ENCODE data around the gene TSC2. TPM values are rescaled to one million over a fixed set of nuclear protein-coding genes. Genes with fewer than 3 reads are reported as not detected.

Gene TSC2
- total RNA-seq, 1 experiment from 2014 or later, result 59.3 TPM

DNA sequence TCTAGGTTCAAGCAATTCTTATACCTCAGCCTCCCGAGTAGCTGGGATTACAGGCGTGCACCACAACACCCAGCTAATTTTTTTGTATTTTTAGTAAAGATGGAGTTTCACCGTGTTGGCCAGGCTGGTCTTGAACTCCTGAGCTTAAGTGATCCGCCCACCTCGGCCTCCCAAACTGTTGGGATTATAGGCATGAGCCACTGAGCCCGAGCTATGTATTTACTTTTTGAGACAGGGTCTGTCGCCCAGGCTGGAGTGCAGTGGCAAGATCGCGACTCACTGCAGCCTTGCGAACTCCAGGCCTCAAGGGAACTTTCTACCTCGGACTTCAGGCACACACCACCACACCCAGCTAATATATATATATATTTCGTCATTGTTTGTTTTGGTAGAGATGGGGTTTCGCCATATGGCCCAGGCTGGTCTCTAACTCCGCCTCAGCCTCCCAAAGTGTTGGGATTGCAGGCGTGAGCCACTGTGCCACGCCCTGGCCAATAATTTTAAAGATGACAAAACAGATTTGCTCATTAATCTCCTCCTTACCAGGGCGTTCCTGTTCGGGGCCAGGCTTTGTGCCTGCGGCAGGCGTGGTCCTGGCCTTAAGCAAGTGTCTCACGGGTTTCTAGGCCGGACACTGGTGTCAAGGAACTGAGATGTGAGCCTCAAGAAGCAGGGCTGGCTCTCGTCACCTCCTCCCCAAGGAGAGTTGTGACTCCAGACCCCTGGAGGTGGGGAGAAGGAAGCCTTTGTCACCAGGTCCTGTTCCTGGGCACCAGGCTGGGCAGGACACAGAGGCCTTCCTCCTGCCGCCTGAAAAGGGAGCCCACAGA is 32.5 kb upstream of the TSC2 start:
- Histone ChIP-seq H3K27me3 (ENCODE audit: low read length) (no peaks in the 10 kb centered on the region), H3K4me1 (ENCODE audit: insufficient read depth, low read length) (peaks cover 17% of the 10 kb centered on the region), H3K79me2 (ENCODE audit: low read length) (peaks cover 2% of the 10 kb centered on the region; the same call in 1 of the 2 replicates), H3F3A (ENCODE audit: low read length, unreplicated experiment) (no peaks in the 10 kb centered on the region), H3K4me2 (ENCODE audit: low read length) (peak overlapping the region; percentile 59), H3K27ac (ENCODE audit: low read length) (peak overlapping the region; percentile 87), H4K20me1 (ENCODE audit: low read length) (no peaks in the 10 kb centered on the region), H3K36me3 (ENCODE audit: low read depth, low read length) (no peaks in the 10 kb centered on the region), H3K9me2 (replicated peaks; ENCODE audit: low read length) (no peaks in the 10 kb centered on the region), H3K4me3 (ENCODE audit: low read length) (peak overlapping the region; percentile 13; the same call in 1 of the 2 replicates), H2AFZ (ENCODE audit: low read length) (peak overlapping the region; percentile 7), H3K9me3 (ENCODE audit: low read length) (no peaks in the 10 kb centered on the region), H3K9ac (ENCODE audit: low read length) (peak overlapping the region; percentile 49)
- ChIA-PET CTCF (interaction anchor here (0.6 to 1.1 kb wide), 2 partner anchors 55 to 979 kb away, joined by 3 to 5 read pairs; no protein-coding TSS in a partner anchor), POLR2A (ENCODE audit: unreplicated experiment) (interaction anchor here (0.6 kb wide), 1 partner anchor 30 kb away, joined by 5 read pairs; no protein-coding TSS in a partner anchor)
- intact Hi-C loops (cut with micrococcal nuclease), result no loop called here
- ATAC-seq, result peak; percentile 91
- DNase-seq, result peak; percentile 92
- no peak for TF ChIP-seq CTCF (conservative IDR thresholded peaks at IDR 0.05; ENCODE audit: low read depth, low read length)
- TSS peak; percentile 98 for BruUV-seq (replicated peaks)

DNA sequence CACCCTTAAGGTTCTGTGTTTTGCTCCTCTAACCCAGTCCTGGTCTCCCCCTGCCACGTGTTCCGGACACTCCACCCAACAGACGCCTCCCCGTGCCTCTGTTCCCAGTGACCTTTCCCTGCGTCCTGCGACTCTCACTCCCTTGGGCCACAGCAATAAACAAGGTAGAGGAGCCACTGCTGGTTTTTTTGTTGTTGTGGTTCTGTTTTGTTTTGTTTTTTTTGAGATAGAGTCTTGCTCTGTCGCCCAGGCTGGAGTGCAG is 31.9 kb upstream of the TSC2 start:
- intact Hi-C loops (cut with micrococcal nuclease), result no loop called here
- peak overlapping the region; percentile 49 for H3K9ac ChIP-seq (ENCODE audit: low read length)
- ChIA-PET CTCF (interaction anchor here (0.5 to 1.1 kb wide), 3 partner anchors 26 to 978 kb away, joined by 3 to 6 read pairs (median 5); no protein-coding TSS in a partner anchor), POLR2A (ENCODE audit: unreplicated experiment) (no interaction called here)
- no peak for DNase-seq
- no peaks in the 10 kb centered on the region for H4K20me1 ChIP-seq (ENCODE audit: low read length)
- H3K9me2 ChIP-seq (replicated peaks; ENCODE audit: low read length), result no peaks in the 10 kb centered on the region
- H3K27ac ChIP-seq (ENCODE audit: low read length), result peak overlapping the region; percentile 87
- no peak for ATAC-seq
- no peaks in the 10 kb centered on the region for H3K9me3 ChIP-seq (ENCODE audit: low read length)
- H3K4me3 ChIP-seq (ENCODE audit: low read length), result no peak overlapping the region
- H3F3A ChIP-seq (ENCODE audit: low read length, unreplicated experiment), result no peaks in the 10 kb centered on the region
- peak overlapping the region; percentile 7; the same call in 1 of the 2 replicates for H2AFZ ChIP-seq (ENCODE audit: low read length)
- TSS peak; percentile 90 for BruUV-seq (replicated peaks)
- peak overlapping the region; percentile 59 for H3K4me2 ChIP-seq (ENCODE audit: low read length)
- H3K27me3 ChIP-seq (ENCODE audit: low read length), result no peaks in the 10 kb centered on the region; the same call in 1 of the 2 replicates
- H3K4me1 ChIP-seq (ENCODE audit: insufficient read depth, low read length), result peaks cover 13% of the 10 kb centered on the region
- no peak for TF ChIP-seq EZH2 (IDR thresholded peaks at IDR 0.05; ENCODE audit: low read length, unreplicated experiment)
- TF ChIP-seq EZH2phosphoT487 (IDR thresholded peaks at IDR 0.05; ENCODE audit: borderline replicate concordance, low read length), result no peak
- TF ChIP-seq CTCF (conservative IDR thresholded peaks at IDR 0.05; ENCODE audit: low read depth, low read length), result no peak
- no peaks in the 10 kb centered on the region for H3K36me3 ChIP-seq (ENCODE audit: low read depth, low read length)
- H3K79me2 ChIP-seq (ENCODE audit: low read length), result no peaks in the 10 kb centered on the region

GRCh38 chr16:2016407-2016922 is 31.3 kb upstream of the TSC2 start:
- Histone ChIP-seq H3K9me2 (replicated peaks; ENCODE audit: low read length) (no peaks in the 10 kb centered on the region), H3K27ac (ENCODE audit: low read length) (no peak overlapping the region), H3K36me3 (ENCODE audit: low read depth, low read length) (no peaks in the 10 kb centered on the region), H3K9me3 (ENCODE audit: low read length) (no peaks in the 10 kb centered on the region), H2AFZ (ENCODE audit: low read length) (no peak overlapping the region), H3K4me2 (ENCODE audit: low read length) (no peak overlapping the region), H4K20me1 (ENCODE audit: low read length) (no peaks in the 10 kb centered on the region), H3K4me3 (ENCODE audit: low read length) (no peak overlapping the region), H3K4me1 (ENCODE audit: insufficient read depth, low read length) (peaks cover 13% of the 10 kb centered on the region), H3K9ac (ENCODE audit: low read length) (no peak overlapping the region), H3K79me2 (ENCODE audit: low read length) (no peaks in the 10 kb centered on the region), H3K27me3 (ENCODE audit: low read length) (no peaks in the 10 kb centered on the region; the same call in 1 of the 2 replicates), H3F3A (ENCODE audit: low read length, unreplicated experiment) (no peaks in the 10 kb centered on the region)
- DNase-seq, result no peak
- CTCF ChIA-PET, result interaction anchor here (0.5 to 1.1 kb wide), 2 partner anchors 25 to 56 kb away, joined by 3 to 6 read pairs; no protein-coding TSS in a partner anchor
- POLR2A ChIA-PET (ENCODE audit: unreplicated experiment), result no interaction called here
- intact Hi-C loops (cut with micrococcal nuclease), result no loop called here
- BruUV-seq (replicated peaks), result no TSS peak
- no peak for ATAC-seq
- TF ChIP-seq EZH2 (IDR thresholded peaks at IDR 0.05; ENCODE audit: low read length, unreplicated experiment) (no peak), CTCF (conservative IDR thresholded peaks at IDR 0.05; ENCODE audit: low read depth, low read length) (peak; percentile 51)

Data from PC-3 (cell line).